A673 (cell line): Measurements from ENCODE around the gene ISCA2.

ENCODE experiments used
- EZH2 ChIP-seq: fragments of 200-600 bp; sonication (generic); IDR thresholded peaks from 2 replicates; pipeline ENCODE4 v1.6.1; 2017; ENCODE audit warnings: borderline replicate concordance, low read depth, mild to moderate bottlenecking, mixed read lengths, antibody characterized with exemption, low read length; ENCODE audit not compliant: poor library complexity, severe bottlenecking
- TF ChIP-seq, protein P1 (sequence below): fragments of 300-800, 200-600 bp; sonication (generic); conservative IDR thresholded peaks from 2 replicates; pipeline ENCODE4 v1.5.1; 2017; ENCODE audit warnings: low read depth, mild to moderate bottlenecking, antibody characterized with exemption, low read length, moderate library complexity, mixed read lengths

DNA sequence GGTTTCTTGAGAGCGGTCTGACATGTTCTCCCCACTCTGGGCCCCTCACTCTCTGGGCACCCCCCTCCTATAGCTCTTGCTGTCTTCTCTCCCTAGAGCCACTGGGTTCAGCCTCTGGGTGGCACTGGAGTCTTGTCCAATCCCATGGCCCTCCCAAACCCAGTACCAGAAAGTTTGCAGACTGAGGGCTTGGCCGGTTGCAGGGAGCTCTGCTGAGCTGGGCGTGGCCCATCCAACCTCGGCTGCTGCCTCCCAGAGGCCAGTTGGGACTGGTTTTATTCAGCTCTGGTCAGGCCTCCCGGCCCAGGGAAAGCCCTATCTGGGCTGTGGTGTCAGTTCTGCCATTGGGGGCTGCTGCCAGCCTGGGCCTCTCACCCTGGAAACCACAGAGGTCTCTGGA is 37.9 kb downstream of the ISCA2 start:
- TF ChIP-seq, protein P1, sequence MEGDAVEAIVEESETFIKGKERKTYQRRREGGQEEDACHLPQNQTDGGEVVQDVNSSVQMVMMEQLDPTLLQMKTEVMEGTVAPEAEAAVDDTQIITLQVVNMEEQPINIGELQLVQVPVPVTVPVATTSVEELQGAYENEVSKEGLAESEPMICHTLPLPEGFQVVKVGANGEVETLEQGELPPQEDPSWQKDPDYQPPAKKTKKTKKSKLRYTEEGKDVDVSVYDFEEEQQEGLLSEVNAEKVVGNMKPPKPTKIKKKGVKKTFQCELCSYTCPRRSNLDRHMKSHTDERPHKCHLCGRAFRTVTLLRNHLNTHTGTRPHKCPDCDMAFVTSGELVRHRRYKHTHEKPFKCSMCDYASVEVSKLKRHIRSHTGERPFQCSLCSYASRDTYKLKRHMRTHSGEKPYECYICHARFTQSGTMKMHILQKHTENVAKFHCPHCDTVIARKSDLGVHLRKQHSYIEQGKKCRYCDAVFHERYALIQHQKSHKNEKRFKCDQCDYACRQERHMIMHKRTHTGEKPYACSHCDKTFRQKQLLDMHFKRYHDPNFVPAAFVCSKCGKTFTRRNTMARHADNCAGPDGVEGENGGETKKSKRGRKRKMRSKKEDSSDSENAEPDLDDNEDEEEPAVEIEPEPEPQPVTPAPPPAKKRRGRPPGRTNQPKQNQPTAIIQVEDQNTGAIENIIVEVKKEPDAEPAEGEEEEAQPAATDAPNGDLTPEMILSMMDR = no peak
- no peak for TF ChIP-seq EZH2
